IMR-90 (cell line): Measurements from ENCODE around the gene GRK5. TPM values are rescaled to one million over a fixed set of nuclear protein-coding genes. Genes with fewer than 3 reads are reported as not detected.

Experiments used
- ATAC-seq: fragments of 200-7000 bp; cut with Tn5 transposase; 2 replicates; pipeline ENCODE4 v1.9.1; 2020; ENCODE audit warnings: low read depth, mild to moderate bottlenecking, moderate library complexity
- BruUV-seq: library from RNA; stranded (reverse); fragments of 400-500 nt; replicated peaks from 2 replicates; lab custom pipeline; 2021; lab: Mats Ljungman, UMichigan
- CTCF ChIA-PET: fragments of 300-600 bp; formaldehyde crosslinking; extraction: SDS; loops from one replicate; lab custom pipeline; 2021; ENCODE audit warnings: antibody characterized with exemption; lab: Yijun Ruan, JAX
- POLR2A ChIA-PET: fragments of 300-600 bp; sonication (Branson Sonifier 250); formaldehyde crosslinking; loops from one replicate; lab custom pipeline; 2022; ENCODE audit warnings: antibody characterized with exemption; ENCODE audit not compliant: unreplicated experiment; lab: Charles Lee
- DNase-seq: peaks from one replicate; pipeline ENCODE4 v3.0.0; 2013
- H2AFZ ChIP-seq: replicated peaks from 2 replicates; pipeline ENCODE3; 2013; ENCODE audit warnings: low read length, mild to moderate bottlenecking; ENCODE audit not compliant: poor library complexity
- H2AK5ac ChIP-seq: 2 replicates; pipeline ENCODE4 v1.6.1; 2013; ENCODE audit warnings: low read depth, low read length, inconsistent platforms
- H2AK9ac ChIP-seq: replicated peaks from 2 replicates; pipeline ENCODE3; 2013; ENCODE audit warnings: mild to moderate bottlenecking, low read depth, low read length, moderate library complexity; ENCODE audit not compliant: poor library complexity
- H2BK120ac ChIP-seq: 2 replicates; pipeline ENCODE4 v1.6.1; 2013; ENCODE audit warnings: low read depth, low read length, inconsistent platforms
- H2BK15ac ChIP-seq: 3 replicates; pipeline ENCODE4 v1.6.1; 2013; ENCODE audit warnings: low read depth, low read length, inconsistent platforms
- H2BK20ac ChIP-seq: 2 replicates; pipeline ENCODE4 v1.6.1; 2013; ENCODE audit warnings: low read depth, mild to moderate bottlenecking, inconsistent platforms, low read length, moderate library complexity
- H2BK5ac ChIP-seq: 2 replicates; pipeline ENCODE4 v1.6.1; 2013; ENCODE audit warnings: mild to moderate bottlenecking, low read depth, low read length, inconsistent platforms; ENCODE audit not compliant: poor library complexity, severe bottlenecking
- H3K14ac ChIP-seq: replicated peaks from 2 replicates; pipeline ENCODE4 v1.6.1; 2013; ENCODE audit warnings: low read depth, low read length, inconsistent platforms
- H3K18ac ChIP-seq: 2 replicates; pipeline ENCODE4 v1.6.1; 2013; ENCODE audit warnings: low read depth, low read length, control low read depth
- H3K23ac ChIP-seq: 2 replicates; pipeline ENCODE4 v1.6.1; 2013; ENCODE audit warnings: low read depth, low read length, inconsistent platforms
- H3K27ac ChIP-seq: 2 replicates; pipeline ENCODE4 v1.5.1; 2013; ENCODE audit warnings: mild to moderate bottlenecking, control low read depth, low read length; ENCODE audit not compliant: insufficient read depth
- H3K27me3 ChIP-seq: 2 replicates; pipeline ENCODE4 v1.6.1; 2013; ENCODE audit warnings: low read length; ENCODE audit not compliant: control insufficient read depth, insufficient read depth
- H3K36me3 ChIP-seq: 2 replicates; pipeline ENCODE4 v1.6.1; 2013; ENCODE audit warnings: low read length, mixed read lengths; ENCODE audit not compliant: control insufficient read depth, insufficient read depth
- H3K4ac ChIP-seq: 2 replicates; pipeline ENCODE4 v1.6.1; 2013; ENCODE audit warnings: low read depth, low read length, inconsistent platforms
- H3K4me1 ChIP-seq: 2 replicates; pipeline ENCODE4 v1.6.1; 2013; ENCODE audit warnings: low read length, mixed read lengths; ENCODE audit not compliant: control insufficient read depth, insufficient read depth
- H3K4me2 ChIP-seq: 2 replicates; pipeline ENCODE4 v1.6.1; 2013; ENCODE audit warnings: low read depth, mild to moderate bottlenecking, control low read depth, low read length, moderate library complexity
- H3K4me3 ChIP-seq: 2 replicates; pipeline ENCODE4 v1.5.1; 2013; ENCODE audit warnings: low read depth, mild to moderate bottlenecking, control low read depth, low read length, moderate library complexity; ENCODE audit not compliant: insufficient read depth
- H3K56ac ChIP-seq: 2 replicates; pipeline ENCODE4 v1.6.1; 2013; ENCODE audit warnings: low read length, inconsistent platforms; ENCODE audit not compliant: insufficient read depth; ENCODE audit errors: extremely low read depth
- H3K79me1 ChIP-seq, 2 experiments: 2 replicates each; pipeline ENCODE4 v1.6.1; 2013; ENCODE audit warnings: low read length in 2 of 2, inconsistent platforms in 1 of 2, low read depth in 1 of 2
- H3K9ac ChIP-seq: 2 replicates; pipeline ENCODE4 v1.6.1; 2013; ENCODE audit warnings: low read depth, low read length, control low read depth
- H3K9me1 ChIP-seq: 2 replicates; pipeline ENCODE4 v1.6.1; 2013; ENCODE audit warnings: low read length, inconsistent platforms; ENCODE audit not compliant: insufficient read depth
- H3K9me3 ChIP-seq: 2 replicates; pipeline ENCODE4 v1.6.1; 2013; ENCODE audit warnings: low read length; ENCODE audit not compliant: control insufficient read depth, insufficient read depth
- H4K20me1 ChIP-seq: 2 replicates; pipeline ENCODE4 v1.6.1; 2013; ENCODE audit warnings: low read length, inconsistent platforms; ENCODE audit not compliant: insufficient read depth
- H4K5ac ChIP-seq: 2 replicates; pipeline ENCODE4 v1.6.1; 2013; ENCODE audit warnings: mild to moderate bottlenecking, low read depth, low read length, control low read depth
- H4K8ac ChIP-seq, 2 experiments: 2 replicates each; pipeline ENCODE4 v1.6.1; 2013; ENCODE audit warnings: low read depth in 2 of 2, low read length in 2 of 2, control low read depth in 1 of 2, inconsistent platforms in 1 of 2
- H4K91ac ChIP-seq: 2 replicates; pipeline ENCODE4 v1.6.1; 2013; ENCODE audit warnings: low read depth, low read length, inconsistent platforms; ENCODE audit not compliant: insufficient read depth
- MAFK ChIP-seq: IDR thresholded peaks from 2 replicates; pipeline ENCODE4 v1.6.1; 2012; ENCODE audit warnings: low read depth, low read length, improper control_type of control experiment
- MAZ ChIP-seq: IDR thresholded peaks from 2 replicates; pipeline ENCODE4 v1.6.1; 2012; ENCODE audit warnings: low read depth, mild to moderate bottlenecking, low read length, improper control_type of control experiment, moderate library complexity, borderline replicate concordance
- MXI1 ChIP-seq: IDR thresholded peaks from 2 replicates; pipeline ENCODE4 v1.6.1; 2012; ENCODE audit warnings: low read depth, mild to moderate bottlenecking, low read length, moderate library complexity, borderline replicate concordance
- POLR2A ChIP-seq: IDR thresholded peaks from 2 replicates; pipeline ENCODE4 v1.6.1; 2012; ENCODE audit warnings: mild to moderate bottlenecking, low read depth, low read length
- WGBS, 2 experiments: methylation state at CpG; one replicate each; pipeline versions ENCODE4 v1.1.5 to v1.1.7; 2013; ENCODE audit warnings: missing lambda C conversion rate in 2 of 2; ENCODE audit not compliant: insufficient read length in 1 of 2; ENCODE audit errors: extremely low coverage in 2 of 2; 5-methylcytosine and 5-hydroxymethylcytosine counted together
- dilution Hi-C: fragments of 300-500 bp; cut with HindIII; formaldehyde crosslinking; loops from one replicate; pipeline ENCODE4 v1.14.3; 2018; ENCODE audit warnings: low sequenced_read_pairs; ENCODE audit not compliant: unreplicated experiment
- in situ Hi-C: fragments of 300-500 bp; cut with MboI; formaldehyde crosslinking; loops from 3 replicates; pipeline ENCODE4 v1.14.3; 2019; ENCODE audit warnings: low sequenced_read_pairs, inconsistent platforms, mixed read lengths
- intact Hi-C: fragments of 100-400 bp; cut with micrococcal nuclease; formaldehyde crosslinking; loops from 2 replicates; pipeline ENCODE4 v1.10.0; 2022
- polyA plus RNA-seq, 3 experiments: library from polyadenylated mRNA; depleted of rRNA; stranded (reverse); fragments of >200 nt; gene quantifications; 2 replicates each; pipeline ENCODE4 v1.2.3, GENCODE V29; 2012; ENCODE audit warnings: low replicate concordance in 1 of 3
- total RNA-seq: library from RNA; depleted of rRNA; stranded (reverse); fragments of >200 nt; gene quantifications from 2 replicates; pipeline ENCODE4 v1.2.3, GENCODE V29; 2012

GRK5 gene
- total and polyA plus RNA-seq, 2 of the 4 experiments (the other 2 are of a cell fraction): 12.9 to 16.3 TPM

DNA sequence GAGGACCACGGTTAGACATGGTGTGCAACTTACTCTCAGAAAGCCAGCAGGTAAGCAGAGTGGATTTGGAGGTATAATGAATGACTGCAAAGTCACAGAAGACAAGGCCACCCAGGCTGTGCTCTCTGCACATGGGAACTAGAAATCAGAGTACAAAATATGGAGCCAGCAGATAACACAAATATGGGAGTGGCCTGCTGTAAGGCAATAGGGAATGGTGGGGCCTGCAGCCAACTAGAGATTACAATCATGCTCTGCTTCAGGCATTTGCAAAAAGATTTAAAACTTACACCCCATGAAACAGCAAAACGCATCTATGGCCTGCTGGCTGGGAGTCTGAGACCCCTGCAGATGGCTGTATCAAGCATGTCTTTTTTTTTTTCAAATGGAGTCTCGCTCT, 288.2 kb downstream of the GRK5 start:
- dilution Hi-C loops: no loop called here
- CTCF ChIA-PET: interaction anchor here (1.3 kb wide), 1 partner anchor 289 kb away, joined by 3 read pairs; no protein-coding TSS in a partner anchor
- Histone ChIP-seq H3K14ac (peak overlapping the region; percentile 69), H3K4ac (peak overlapping the region; percentile 84), H3K36me3 (peaks cover 10% of the 10 kb centered on the region), H2BK15ac (peak overlapping the region; percentile 37; the same call in 1 of the 3 replicates), H3K4me1 (peaks cover 31% of the 10 kb centered on the region), H4K8ac (peak overlapping the region in 1 of 2 experiments; percentile 61; a peak in 2 of 4 replicates), H2AFZ (no peak overlapping the region), H3K18ac (peak overlapping the region; percentile 18), H3K9me3 (no peaks in the 10 kb centered on the region), H3K56ac (0 out of 2 replicates have a peak overlapping the region, but pooled peaks have one; percentile 0), H2AK5ac (peak overlapping the region; percentile 16; the same call in 1 of the 2 replicates), H3K9me1 (peaks cover 41% of the 10 kb centered on the region), H2AK9ac (peak overlapping the region; percentile 21), H2BK20ac (peak overlapping the region; percentile 76), H3K79me1 (peaks cover 0 to 20% of the 10 kb centered on the region in 2 experiments; a peak in 2 of 4 replicates), H2BK120ac (peak overlapping the region; percentile 83), H3K27ac (peak overlapping the region; percentile 83; the same call in 1 of the 2 replicates), H3K27me3 (no peaks in the 10 kb centered on the region), H4K91ac (peak overlapping the region; percentile 38; the same call in 1 of the 2 replicates), H3K4me2 (no peak overlapping the region), H3K23ac (0 out of 2 replicates have a peak overlapping the region, but pooled peaks have one; percentile 1), H3K4me3 (no peak overlapping the region), H2BK5ac (peak overlapping the region; percentile 65), H3K9ac (no peak overlapping the region), H4K20me1 (peaks cover 12% of the 10 kb centered on the region; the same call in 1 of the 2 replicates), H4K5ac (peak overlapping the region; percentile 60; the same call in 1 of the 2 replicates)
- DNase-seq (no peak), ATAC-seq (no peak)
- intact Hi-C loops: loop anchor here (2.0 kb wide), 1 partner anchor 47 kb away; the partner anchor contains the start of gene RGS10
- POLR2A ChIA-PET: no interaction called here
- WGBS, 2 experiments: 100% methylated on average over 1 of the region's 3 CpGs; no CpG with 5 or more reads in 1 of the 2 experiments
- TF ChIP-seq MXI1 (no peak), MAZ (no peak), POLR2A (no peak), MAFK (no peak)
- no TSS peak for BruUV-seq
- in situ Hi-C loops: no loop called here
